Neuronal stem cell (in vitro differentiated cells): ENCODE measurements around the gene KRT12.

Source experiments
- DNase-seq: peaks from one replicate; pipeline ENCODE4 v3.0.0-alpha.2; 2013; ENCODE audit warnings: low spot score
- H2AFZ ChIP-seq: one replicate; pipeline ENCODE4 v1.6.1; 2013; ENCODE audit warnings: mild to moderate bottlenecking, low read length, inconsistent platforms
- H2AK5ac ChIP-seq: 2 replicates; pipeline ENCODE4 v1.6.1; 2013; ENCODE audit warnings: low read depth, mild to moderate bottlenecking, inconsistent platforms, low read length, moderate library complexity, mixed read lengths
- H2BK120ac ChIP-seq: 2 replicates; pipeline ENCODE4 v1.6.1; 2013; ENCODE audit warnings: low read depth, mild to moderate bottlenecking, inconsistent platforms, low read length, moderate library complexity, mixed read lengths
- H2BK12ac ChIP-seq: one replicate; pipeline ENCODE4 v1.6.1; 2013; ENCODE audit warnings: low read length, inconsistent platforms
- H2BK15ac ChIP-seq: 2 replicates; pipeline ENCODE4 v1.6.1; 2013; ENCODE audit warnings: mild to moderate bottlenecking, low read length, inconsistent platforms, mixed read lengths
- H2BK5ac ChIP-seq: one replicate; pipeline ENCODE4 v1.6.1; 2013; ENCODE audit warnings: inconsistent platforms, mild to moderate bottlenecking, low read length, moderate library complexity
- H3K14ac ChIP-seq: one replicate; pipeline ENCODE4 v1.6.1; 2013; ENCODE audit warnings: low read length, inconsistent platforms
- H3K18ac ChIP-seq: 2 replicates; pipeline ENCODE4 v1.6.1; 2013; ENCODE audit warnings: low read length, inconsistent platforms
- H3K23ac ChIP-seq: 2 replicates; pipeline ENCODE4 v1.6.1; 2013; ENCODE audit warnings: low read depth, mild to moderate bottlenecking, mixed read lengths, low read length, inconsistent platforms; ENCODE audit not compliant: poor library complexity
- H3K27ac ChIP-seq: replicated peaks from 3 replicates; pipeline ENCODE4 v1.5.1; 2013; ENCODE audit warnings: low read length, inconsistent platforms
- H3K27me3 ChIP-seq, 3 experiments: 2 replicates each; pipeline ENCODE4 v1.6.1; 2013; ENCODE audit warnings: low read length in 3 of 3, mild to moderate bottlenecking in 2 of 3, inconsistent platforms in 1 of 3, low read depth in 1 of 3, mixed read lengths in 1 of 3, moderate library complexity in 1 of 3; ENCODE audit not compliant: control insufficient read depth in 3 of 3, insufficient read depth in 3 of 3
- H3K36me3 ChIP-seq, 2 donors: replicated peaks in 1 of 2; 2 replicates each; pipeline ENCODE4 v1.6.1; 2013; ENCODE audit warnings: low read length in 2 of 2; ENCODE audit not compliant: control insufficient read depth in 2 of 2, insufficient read depth in 2 of 2
- H3K4ac ChIP-seq: 2 replicates; pipeline ENCODE4 v1.6.1; 2013; ENCODE audit warnings: inconsistent platforms, mild to moderate bottlenecking, low read length, moderate library complexity
- H3K4me1 ChIP-seq, 2 donors: 1 replicate in 1 of 2; 2 replicates in 1 of 2; pipeline ENCODE4 v1.6.1; 2013; ENCODE audit warnings: low read length in 2 of 2, low read depth in 1 of 2; ENCODE audit not compliant: control insufficient read depth in 2 of 2, insufficient read depth in 1 of 2
- H3K4me2 ChIP-seq: one replicate; pipeline ENCODE4 v1.6.1; 2013; ENCODE audit warnings: mild to moderate bottlenecking, low read length, inconsistent platforms; ENCODE audit not compliant: insufficient read depth, poor library complexity, severe bottlenecking
- H3K4me3 ChIP-seq, 2 donors: 2 replicates each; pipeline ENCODE4 v1.5.1; 2013; ENCODE audit warnings: low read length in 2 of 2, mild to moderate bottlenecking in 2 of 2, inconsistent platforms in 1 of 2, moderate library complexity in 1 of 2
- H3K79me1 ChIP-seq: one replicate; pipeline ENCODE4 v1.6.1; 2013; ENCODE audit warnings: low read depth, mild to moderate bottlenecking, inconsistent platforms, low read length, moderate library complexity
- H3K9ac ChIP-seq: one replicate; pipeline ENCODE4 v1.6.1; 2013; ENCODE audit warnings: mild to moderate bottlenecking, low read depth, low read length, inconsistent platforms; ENCODE audit not compliant: poor library complexity
- H3K9me3 ChIP-seq, 2 donors: replicated peaks in 1 of 2; 2 replicates each; pipeline versions ENCODE3 to v1.6.1; 2013; ENCODE audit warnings: low read length in 2 of 2, mild to moderate bottlenecking in 2 of 2, inconsistent platforms in 1 of 2, low read depth in 1 of 2, mixed read lengths in 1 of 2, moderate library complexity in 1 of 2; ENCODE audit not compliant: control insufficient read depth in 2 of 2, insufficient read depth in 1 of 2
- H4K8ac ChIP-seq: one replicate; pipeline ENCODE4 v1.6.1; 2013; ENCODE audit warnings: low read depth, mild to moderate bottlenecking, inconsistent platforms, low read length, moderate library complexity
- H4K91ac ChIP-seq: one replicate; pipeline ENCODE4 v1.6.1; 2013; ENCODE audit warnings: low read length, low read depth, mild to moderate bottlenecking, inconsistent platforms; ENCODE audit not compliant: poor library complexity
- WGBS, 2 donors: extraction: QIAGEN DNeasy Blood & Tissue Kit; methylation state at CpG; one replicate each; pipeline ENCODE4 v1.1.7; 2013; ENCODE audit warnings: missing lambda C conversion rate in 2 of 2, mixed read lengths in 1 of 2; ENCODE audit not compliant: insufficient read length in 2 of 2, insufficient replicate concordance in 1 of 2; ENCODE audit errors: extremely low coverage in 2 of 2; 5-methylcytosine and 5-hydroxymethylcytosine counted together

The KRT12 gene

DNA sequence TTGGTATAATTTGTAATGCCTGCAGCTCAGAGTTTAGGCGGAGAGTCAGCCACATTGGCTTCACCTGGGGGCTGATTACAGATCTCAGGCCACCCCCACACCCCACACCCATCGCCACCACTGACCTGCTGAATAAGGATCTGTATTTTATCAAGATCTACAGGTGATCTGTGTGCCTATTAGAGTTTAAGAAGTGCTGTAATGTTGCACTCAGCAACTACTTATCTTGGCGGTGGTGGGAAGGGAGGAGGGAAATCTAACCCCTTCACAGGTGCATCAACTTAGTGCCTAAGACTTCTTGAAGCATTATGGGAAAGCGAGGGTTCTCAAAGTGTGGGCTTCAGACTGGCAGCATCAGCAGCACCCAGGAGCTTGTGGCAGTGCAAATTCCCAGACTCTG is 35.5 kb upstream of the KRT12 start:
- no peak overlapping the region for H4K8ac ChIP-seq
- no peaks in the 10 kb centered on the region for H3K36me3 ChIP-seq
- no peak overlapping the region for H4K91ac ChIP-seq
- no peak overlapping the region for H3K14ac ChIP-seq
- H2AFZ ChIP-seq, result no peak overlapping the region
- H3K4me2 ChIP-seq, result no peak overlapping the region
- no peak overlapping the region for H3K18ac ChIP-seq
- no peaks in the 10 kb centered on the region for H3K79me1 ChIP-seq
- H3K23ac ChIP-seq, result no peak overlapping the region
- H3K9ac ChIP-seq, result no peak overlapping the region
- H3K4ac ChIP-seq, result no peak overlapping the region
- no peak overlapping the region for H2BK12ac ChIP-seq
- no peak overlapping the region for H2BK5ac ChIP-seq
- H3K27me3 ChIP-seq, result peaks cover 0 to 6% (median 0%) of the 10 kb centered on the region in 3 experiments
- WGBS, 2 donors, result no CpG with 5 or more reads among the region's 4 CpGs
- H3K4me3 ChIP-seq, result no peak overlapping the region
- no peaks in the 10 kb centered on the region for H3K9me3 ChIP-seq
- H2AK5ac ChIP-seq, result no peak overlapping the region
- no peak overlapping the region for H2BK120ac ChIP-seq
- DNase-seq, result no peak
- no peak overlapping the region for H2BK15ac ChIP-seq
- no peak overlapping the region for H3K27ac ChIP-seq
- no peaks in the 10 kb centered on the region for H3K4me1 ChIP-seq

DNA sequence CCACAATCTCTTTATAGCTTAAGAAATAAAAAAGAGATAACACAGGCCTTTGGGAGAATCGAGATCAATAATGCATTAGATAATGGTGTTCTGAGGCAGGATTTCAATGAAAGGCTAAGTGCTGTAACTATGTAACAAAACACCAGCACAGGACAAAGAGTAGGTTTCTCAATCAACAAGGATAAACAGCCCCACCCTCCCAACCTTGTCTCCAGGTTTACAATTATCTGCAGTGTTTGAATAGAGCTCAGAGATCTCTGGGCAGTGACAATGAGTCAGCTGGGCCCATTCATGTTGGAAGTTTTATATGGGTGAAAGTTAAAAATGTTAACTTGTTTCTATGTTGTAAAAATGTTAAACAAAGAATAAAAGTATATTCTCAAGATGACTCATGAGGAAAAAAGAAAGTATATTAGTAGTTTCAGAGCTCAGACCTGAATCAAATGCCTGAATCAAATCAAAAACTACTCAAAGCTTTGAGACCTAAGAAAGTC is 35.0 kb upstream of the KRT12 start:
- Histone ChIP-seq H4K91ac (no peak overlapping the region), H3K4me2 (no peak overlapping the region), H3K79me1 (no peaks in the 10 kb centered on the region), H3K9ac (no peak overlapping the region), H4K8ac (no peak overlapping the region), H2BK5ac (no peak overlapping the region), H3K14ac (no peak overlapping the region), H3K4me3 (no peak overlapping the region), H2BK15ac (no peak overlapping the region), H2BK12ac (no peak overlapping the region), H3K4me1 (no peaks in the 10 kb centered on the region), H3K27me3 (peaks cover 0 to 7% (median 0%) of the 10 kb centered on the region in 3 experiments), H3K4ac (no peak overlapping the region), H3K23ac (no peak overlapping the region), H3K27ac (no peak overlapping the region), H3K18ac (no peak overlapping the region), H2AK5ac (no peak overlapping the region), H3K36me3 (no peaks in the 10 kb centered on the region), H3K9me3 (no peaks in the 10 kb centered on the region), H2AFZ (no peak overlapping the region), H2BK120ac (no peak overlapping the region)
- WGBS, 2 donors, result no CpG with 5 or more reads among the region's 1 CpG
- DNase-seq, result no peak

DNA sequence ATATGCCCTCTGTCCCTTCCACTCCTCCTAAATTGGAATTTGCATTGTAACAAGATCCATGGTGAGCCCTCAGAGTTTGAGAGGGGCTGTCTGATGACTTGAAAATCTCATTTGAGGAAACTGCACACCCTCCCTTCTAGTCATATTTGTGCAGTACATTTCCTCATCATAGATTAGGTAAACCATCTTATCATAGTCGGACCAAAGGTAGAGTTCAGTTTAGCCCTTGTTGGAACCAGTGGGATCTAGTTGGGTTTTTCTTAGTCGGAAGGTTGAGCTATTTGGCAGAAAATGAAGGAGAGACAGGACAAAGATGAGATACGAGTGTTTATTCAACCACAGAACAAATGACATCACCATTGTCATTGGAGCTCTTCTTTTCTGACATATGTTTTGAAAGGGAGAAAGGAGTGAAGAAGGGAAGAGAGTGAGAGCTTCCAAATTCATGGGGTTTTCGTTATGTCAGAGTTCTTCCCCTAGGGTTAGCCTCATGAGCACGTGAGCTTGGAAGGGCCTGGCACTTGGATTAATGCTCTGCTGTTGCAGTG is 33.9 kb upstream of the KRT12 start:
- no peak overlapping the region for H2BK120ac ChIP-seq
- no peak overlapping the region for H3K4me2 ChIP-seq
- H2BK15ac ChIP-seq, result no peak overlapping the region
- no peak overlapping the region for H3K9ac ChIP-seq
- H3K18ac ChIP-seq, result no peak overlapping the region
- no peak overlapping the region for H3K23ac ChIP-seq
- no peak for DNase-seq
- H2BK12ac ChIP-seq, result no peak overlapping the region
- H2AFZ ChIP-seq, result no peak overlapping the region
- no peaks in the 10 kb centered on the region for H3K4me1 ChIP-seq
- no peak overlapping the region for H2AK5ac ChIP-seq
- no peak overlapping the region for H4K8ac ChIP-seq
- no peak overlapping the region for H2BK5ac ChIP-seq
- H3K36me3 ChIP-seq, result no peaks in the 10 kb centered on the region
- no peak overlapping the region for H3K27ac ChIP-seq
- H3K4me3 ChIP-seq, result no peak overlapping the region
- H3K14ac ChIP-seq, result no peak overlapping the region
- no CpG with 5 or more reads among the region's 5 CpGs for WGBS, 2 donors
- no peaks in the 10 kb centered on the region for H3K9me3 ChIP-seq
- H3K27me3 ChIP-seq, result peaks cover 0 to 16% (median 0%) of the 10 kb centered on the region in 3 experiments
- H3K4ac ChIP-seq, result no peak overlapping the region
- no peak overlapping the region for H4K91ac ChIP-seq
- H3K79me1 ChIP-seq, result no peaks in the 10 kb centered on the region

DNA sequence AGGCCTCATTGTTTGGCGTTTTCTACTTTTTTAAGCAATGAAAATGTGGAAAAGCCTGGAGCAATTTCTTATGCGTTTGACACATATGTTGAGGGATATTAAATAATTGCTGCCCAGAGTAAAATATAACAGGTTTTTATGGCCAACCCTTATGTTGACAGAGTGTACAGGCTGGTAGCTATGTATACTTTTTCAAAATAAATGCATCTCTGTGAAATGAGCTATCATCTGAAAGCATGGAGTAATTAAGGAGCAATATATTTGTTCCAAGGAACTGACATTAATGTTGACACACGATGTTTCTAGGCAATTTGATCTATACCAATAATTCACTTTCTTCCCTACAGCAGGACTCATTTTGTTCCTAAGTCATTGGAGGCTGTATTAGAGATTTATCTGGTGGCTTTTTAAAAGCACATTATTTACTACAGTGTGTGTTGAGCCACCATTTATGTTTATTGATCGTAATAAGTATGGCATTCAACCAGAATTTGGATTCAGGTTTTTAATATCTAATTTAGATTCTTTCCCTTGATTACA is 30.0 kb upstream of the KRT12 start:
- Histone ChIP-seq H3K4ac (no peak overlapping the region), H3K9ac (no peak overlapping the region), H3K27me3 (peaks cover 0 to 31% (median 0%) of the 10 kb centered on the region in 3 experiments), H2AFZ (no peak overlapping the region), H2BK15ac (no peak overlapping the region), H3K4me2 (no peak overlapping the region), H3K27ac (no peak overlapping the region), H3K9me3 (no peaks in the 10 kb centered on the region), H3K23ac (no peak overlapping the region), H4K91ac (no peak overlapping the region), H2BK12ac (no peak overlapping the region), H4K8ac (no peak overlapping the region), H3K79me1 (no peaks in the 10 kb centered on the region), H3K4me1 (no peaks in the 10 kb centered on the region), H3K36me3 (no peaks in the 10 kb centered on the region), H3K4me3 (no peak overlapping the region), H2BK120ac (no peak overlapping the region), H3K18ac (no peak overlapping the region), H2BK5ac (no peak overlapping the region), H2AK5ac (no peak overlapping the region), H3K14ac (no peak overlapping the region)
- no peak for DNase-seq
- WGBS, 2 donors, result no CpG with 5 or more reads among the region's 4 CpGs
